H1 (cell line): ENCODE data around the gene PDE8B. TPM values are rescaled to one million over a fixed set of nuclear protein-coding genes. Genes with fewer than 3 reads are reported as not detected.

Experiments used
- CTCF ChIA-PET: fragments of 300-600 bp; sonication (Branson Sonifier 250); formaldehyde crosslinking; loops from one replicate; lab custom pipeline; 2021; ENCODE audit not compliant: partially characterized antibody; lab: Charles Lee
- POLR2A ChIA-PET: fragments of 300-600 bp; sonication (Branson Sonifier 250); formaldehyde crosslinking; loops from one replicate; lab custom pipeline; 2021; ENCODE audit warnings: inconsistent platforms; ENCODE audit not compliant: partially characterized antibody; lab: Charles Lee
- DNase-seq, 2 experiments: peaks; one replicate each; pipeline versions ENCODE4 v3.0.0 to v3.0.0-alpha.2; 2010 to 2022; ENCODE audit warnings: low spot score in 2 of 2, low read depth in 1 of 2, mixed read lengths in 1 of 2
- FAIRE-seq: peaks from 2 replicates; lab custom pipeline; 2011; peaks lifted over from hg19 to GRCh38; lab: Jason Lieb, UNC
- H2AFZ ChIP-seq: 2 replicates; pipeline ENCODE4 v1.8.1; 2012; ENCODE audit warnings: low read length, inconsistent platforms
- H2AK5ac ChIP-seq: 2 replicates; pipeline ENCODE4 v1.6.1; 2013; ENCODE audit warnings: low read depth, low read length
- H2BK120ac ChIP-seq: replicated peaks from 2 replicates; pipeline ENCODE3; 2013; ENCODE audit warnings: low read depth, low read length, inconsistent platforms
- H2BK12ac ChIP-seq: 2 replicates; pipeline ENCODE4 v1.6.1; 2013; ENCODE audit warnings: low read depth, low read length
- H2BK15ac ChIP-seq: 2 replicates; pipeline ENCODE4 v1.6.1; 2013; ENCODE audit warnings: low read length
- H2BK20ac ChIP-seq: 2 replicates; pipeline ENCODE4 v1.6.1; 2013; ENCODE audit warnings: low read length
- H2BK5ac ChIP-seq: 2 replicates; pipeline ENCODE4 v1.6.1; 2013; ENCODE audit warnings: low read depth, low read length
- H3K14ac ChIP-seq: 2 replicates; pipeline ENCODE4 v1.6.1; 2013; ENCODE audit warnings: inconsistent platforms; ENCODE audit not compliant: insufficient read length
- H3K18ac ChIP-seq: 2 replicates; pipeline ENCODE4 v1.6.1; 2013; ENCODE audit warnings: low read length; ENCODE audit errors: extremely low read depth
- H3K23ac ChIP-seq: 2 replicates; pipeline ENCODE4 v1.6.1; 2013; ENCODE audit warnings: inconsistent platforms; ENCODE audit not compliant: insufficient read length
- H3K23me2 ChIP-seq: 2 replicates; pipeline ENCODE4 v1.6.1; 2013; ENCODE audit warnings: low read depth, low read length
- H3K27ac ChIP-seq: 2 replicates; pipeline ENCODE4 v1.6.1; 2011; ENCODE audit warnings: low read depth, low read length, inconsistent platforms
- H3K27me3 ChIP-seq, 4 experiments: replicated peaks in 1 of 4; 1 replicate in 1 of 4; 2 replicates in 3 of 4; pipeline versions ENCODE4 v1.6.1 to v1.8.1; 2011 to 2013; ENCODE audit warnings: low read length in 3 of 4, mild to moderate bottlenecking in 3 of 4, inconsistent platforms in 2 of 4, mixed read lengths in 2 of 4, moderate library complexity in 1 of 4; ENCODE audit not compliant: control insufficient read depth in 3 of 4, insufficient read depth in 3 of 4; ENCODE audit errors: extremely low read depth in 1 of 4
- H3K36me3 ChIP-seq, 4 experiments: 2 replicates each; pipeline versions ENCODE4 v1.6.1 to v1.8.1; 2011 to 2013; ENCODE audit warnings: mild to moderate bottlenecking in 4 of 4, low read length in 3 of 4, moderate library complexity in 2 of 4, control low read depth in 1 of 4, inconsistent platforms in 1 of 4; ENCODE audit not compliant: insufficient read depth in 4 of 4, control insufficient read depth in 2 of 4
- H3K4ac ChIP-seq: replicated peaks from 2 replicates; pipeline ENCODE3; 2013; ENCODE audit warnings: low read length, low read depth, mixed read lengths, inconsistent platforms; ENCODE audit not compliant: insufficient read length
- H3K4me1 ChIP-seq, 4 experiments: replicated peaks in 1 of 4; 1 replicate in 1 of 4; 2 replicates in 3 of 4; pipeline versions ENCODE4 v1.6.1 to v1.8.1; 2011 to 2013; ENCODE audit warnings: low read length in 3 of 4, inconsistent platforms in 2 of 4, mixed read lengths in 1 of 4; ENCODE audit not compliant: insufficient read depth in 4 of 4, control insufficient read depth in 3 of 4
- H3K4me2 ChIP-seq, 2 experiments: 2 replicates each; pipeline versions ENCODE4 v1.6.1 to v1.8.1; 2011 to 2013; ENCODE audit warnings: low read depth in 2 of 2, low read length in 2 of 2, control low read depth in 1 of 2, inconsistent platforms in 1 of 2, mild to moderate bottlenecking in 1 of 2; ENCODE audit not compliant: insufficient read depth in 1 of 2
- H3K4me3 ChIP-seq, 4 experiments: fragments of 200-600, 300-600 bp in 1 of 4; sonication (generic), shearing (Covaris generic), sonication (Bioruptor Twin) in 1 of 4; 2 replicates each; pipeline versions ENCODE4 v1.5.1 to v1.8.1; 2011 to 2016; ENCODE audit warnings: low read length in 4 of 4, low read depth in 3 of 4, control low read depth in 2 of 4, inconsistent platforms in 2 of 4, mild to moderate bottlenecking in 2 of 4, mixed read lengths in 1 of 4, moderate library complexity in 1 of 4; ENCODE audit not compliant: insufficient read depth in 2 of 4; ENCODE audit errors: extremely low read depth in 1 of 4
- H3K56ac ChIP-seq: replicated peaks from 2 replicates; pipeline ENCODE3; 2013; ENCODE audit warnings: low read depth, mild to moderate bottlenecking, mixed read lengths, low read length, inconsistent platforms; ENCODE audit not compliant: insufficient read length
- H3K79me1 ChIP-seq: 2 replicates; pipeline ENCODE4 v1.6.1; 2013; ENCODE audit warnings: low read depth, low read length, control low read depth
- H3K79me2 ChIP-seq, 2 experiments: 2 replicates each; pipeline versions ENCODE4 v1.6.1 to v1.8.1; 2012 to 2013; ENCODE audit warnings: low read length in 2 of 2, mild to moderate bottlenecking in 2 of 2, inconsistent platforms in 1 of 2; ENCODE audit not compliant: insufficient read depth in 2 of 2, control insufficient read depth in 1 of 2
- H3K9ac ChIP-seq, 4 experiments: replicated peaks in 1 of 4; 1 replicate in 1 of 4; 2 replicates in 3 of 4; pipeline versions ENCODE4 v1.6.1 to v1.8.1; 2011 to 2013; ENCODE audit warnings: low read depth in 3 of 4, low read length in 3 of 4, control low read depth in 2 of 4, mild to moderate bottlenecking in 2 of 4, moderate library complexity in 2 of 4, inconsistent platforms in 1 of 4; ENCODE audit errors: extremely low read depth in 1 of 4
- H3K9me3 ChIP-seq, 2 experiments: 2 replicates each; pipeline versions ENCODE4 v1.6.1 to v1.8.1; 2012 to 2013; ENCODE audit warnings: mild to moderate bottlenecking in 2 of 2, moderate library complexity in 2 of 2, control low read depth in 1 of 2, inconsistent platforms in 1 of 2, low read depth in 1 of 2, low read length in 1 of 2, mixed read lengths in 1 of 2; ENCODE audit not compliant: insufficient read depth in 2 of 2
- H4K20me1 ChIP-seq, 2 experiments: replicated peaks in 1 of 2; 2 replicates each; pipeline versions ENCODE3 to v1.8.1; 2011 to 2013; ENCODE audit warnings: inconsistent platforms in 2 of 2, low read length in 2 of 2, mild to moderate bottlenecking in 1 of 2; ENCODE audit not compliant: insufficient read depth in 2 of 2, control insufficient read depth in 1 of 2
- H4K5ac ChIP-seq: 2 replicates; pipeline ENCODE4 v1.6.1; 2013; ENCODE audit warnings: low read length, low read depth, mixed read lengths, inconsistent platforms; ENCODE audit not compliant: insufficient read length
- H4K8ac ChIP-seq: 2 replicates; pipeline ENCODE4 v1.8.0; 2013; ENCODE audit warnings: mild to moderate bottlenecking, moderate library complexity, low read length, inconsistent platforms; ENCODE audit not compliant: insufficient read depth; ENCODE audit errors: extremely low read depth
- H4K91ac ChIP-seq: replicated peaks from 2 replicates; pipeline ENCODE3; 2013; ENCODE audit warnings: low read length, mixed read lengths, inconsistent platforms; ENCODE audit not compliant: insufficient read length
- CTBP2 ChIP-seq: IDR thresholded peaks from 2 replicates; pipeline ENCODE4 v1.7.0; 2011; ENCODE audit warnings: borderline replicate concordance, mild to moderate bottlenecking, moderate library complexity, mixed read lengths, low read length; ENCODE audit not compliant: insufficient read depth, insufficient read length
- SUZ12 ChIP-seq: fragments of 200-600 bp; sonication (generic); IDR thresholded peaks from 2 replicates; pipeline ENCODE4 v1.6.1; 2012; ENCODE audit warnings: mild to moderate bottlenecking, inconsistent platforms, low read length, moderate library complexity, mixed read lengths
- WGBS, 2 experiments: shearing (Covaris generic) in 1 of 2; methylation state at CpG; one replicate each; pipeline versions ENCODE4 v1.1.6 to v1.1.7; 2013 to 2015; ENCODE audit warnings: low lambda C conversion rate in 2 of 2, mixed read lengths in 2 of 2, inconsistent platforms in 1 of 2, low coverage in 1 of 2, missing lambda C conversion rate in 1 of 2; ENCODE audit not compliant: insufficient replicate concordance in 2 of 2, insufficient coverage in 1 of 2, insufficient read length in 1 of 2; ENCODE audit errors: extremely low coverage in 1 of 2, missing lambda C conversion rate in 1 of 2; 5-methylcytosine and 5-hydroxymethylcytosine counted together
- polyA plus RNA-seq, 7 experiments: library from polyadenylated mRNA; depleted of rRNA in 3 of 7; stranded (reverse) in 5 of 7; unstranded in 2 of 7; fragments of >200 nt in 5 of 7; fragments of 200-250 nt in 2 of 7; gene quantifications; 1 replicate in 5 of 7; 2 replicates in 1 of 7; 4 replicates in 1 of 7; pipeline versions ENCODE4 v1.2.1 to v1.2.3, GENCODE V29; 2011 to 2013; ENCODE audit warnings: missing spikeins in 2 of 7, mixed read lengths in 2 of 7
- total RNA-seq: library from RNA; stranded (reverse); fragmentation: NEBNext Ultra II Directional; extraction: Animal tissue kit (Norgen Biotek cat#: 25700); gene quantifications from 2 replicates; pipeline ENCODE4 v1.2.1, GENCODE V29; 2021

PDE8B gene
- total and polyA plus RNA-seq, 2 of the 8 experiments (the other 6 are each of a cell fraction or from before 2014, with no cell fraction given) = 0.32 to 1.1 TPM

GRCh38 chr5:77306531-77306930, 96.1 kb downstream of the PDE8B start:
- FAIRE-seq (no peak), DNase-seq (no peak)
- 90% methylated on average over 6 of the region's 6 CpGs; no CpG with 5 or more reads in 1 of the 2 experiments for WGBS, 2 experiments
- Histone ChIP-seq H3K79me1 (no peaks in the 10 kb centered on the region), H3K18ac (no peak overlapping the region), H2BK120ac (no peak overlapping the region), H3K4ac (no peak overlapping the region), H3K9ac (no peak overlapping the region), H4K91ac (no peak overlapping the region), H3K14ac (no peak overlapping the region), H3K23ac (no peak overlapping the region), H3K27ac (no peak overlapping the region), H2AFZ (no peak overlapping the region), H3K23me2 (no peaks in the 10 kb centered on the region), H3K79me2 (no peaks in the 10 kb centered on the region), H4K20me1 (no peaks in the 10 kb centered on the region), H3K56ac (no peak overlapping the region), H3K4me3 (no peak overlapping the region), H2BK15ac (no peak overlapping the region), H4K8ac (no peak overlapping the region), H2BK5ac (no peak overlapping the region), H2BK20ac (no peak overlapping the region), H3K4me2 (no peak overlapping the region), H3K27me3 (peaks cover 0 to 7% (median 5%) of the 10 kb centered on the region in 4 experiments; a peak in 4 of 7 replicates), H3K9me3 (no peaks in the 10 kb centered on the region), H2AK5ac (no peak overlapping the region), H4K5ac (no peak overlapping the region), H3K36me3 (no peaks in the 10 kb centered on the region), H3K4me1 (no peaks in the 10 kb centered on the region), H2BK12ac (no peak overlapping the region)
- CTCF ChIA-PET = interaction anchor here (0.7 to 1.5 kb wide), 3 partner anchors 25 to 161 kb away, joined by 3 read pairs; no protein-coding TSS in a partner anchor
- POLR2A ChIA-PET = no interaction called here
- no peak for TF ChIP-seq CTBP2
- no peak for TF ChIP-seq SUZ12
